NCI-H69 (cell line): Measurements from ENCODE around the gene TBX18.

Source experiments
- DNase-seq: peaks from one replicate; lab custom pipeline; 2025; lab: John Stamatoyannopoulos, UW

The TBX18 gene

DNA sequence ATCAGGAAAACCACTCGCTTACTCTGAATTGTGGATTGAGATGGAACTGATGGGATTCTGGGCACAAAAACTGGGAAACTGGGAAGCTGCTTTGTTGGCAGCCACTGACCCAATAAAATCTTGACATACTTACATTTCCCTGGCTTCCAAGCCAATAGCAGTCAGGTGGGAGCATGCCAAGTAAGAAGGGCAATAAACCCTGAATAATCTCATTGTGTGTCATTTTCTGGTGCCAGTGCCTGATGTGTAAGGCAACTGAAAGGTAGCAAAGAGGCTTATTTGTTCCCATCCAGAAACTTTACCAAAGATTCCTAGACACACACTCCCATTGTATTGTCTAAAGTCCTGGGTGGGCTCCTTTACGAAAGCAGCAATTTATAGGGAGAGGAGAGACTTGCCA, 93.2 kb downstream of the TBX18 start:
- no peak for DNase-seq

DNA sequence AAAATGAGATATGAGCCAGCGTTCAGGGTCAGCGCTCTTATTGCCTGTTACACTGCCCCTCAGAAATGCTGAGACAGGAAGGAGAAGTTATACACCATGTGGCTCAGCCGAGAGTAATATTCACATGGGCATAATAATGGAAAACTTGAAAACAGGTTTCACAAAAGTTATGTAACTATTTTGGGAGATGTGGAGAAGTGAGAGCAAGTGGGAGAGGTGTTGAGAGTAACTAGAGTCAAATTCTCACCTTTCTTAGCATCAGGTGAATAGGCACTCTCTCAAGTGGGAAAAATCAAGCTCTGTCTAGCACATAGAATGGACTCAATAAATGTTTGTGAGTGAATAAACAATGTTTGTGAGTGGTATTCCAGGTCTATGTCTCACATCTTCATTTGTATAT, 94.5 kb downstream of the TBX18 start:
- no peak for DNase-seq

DNA sequence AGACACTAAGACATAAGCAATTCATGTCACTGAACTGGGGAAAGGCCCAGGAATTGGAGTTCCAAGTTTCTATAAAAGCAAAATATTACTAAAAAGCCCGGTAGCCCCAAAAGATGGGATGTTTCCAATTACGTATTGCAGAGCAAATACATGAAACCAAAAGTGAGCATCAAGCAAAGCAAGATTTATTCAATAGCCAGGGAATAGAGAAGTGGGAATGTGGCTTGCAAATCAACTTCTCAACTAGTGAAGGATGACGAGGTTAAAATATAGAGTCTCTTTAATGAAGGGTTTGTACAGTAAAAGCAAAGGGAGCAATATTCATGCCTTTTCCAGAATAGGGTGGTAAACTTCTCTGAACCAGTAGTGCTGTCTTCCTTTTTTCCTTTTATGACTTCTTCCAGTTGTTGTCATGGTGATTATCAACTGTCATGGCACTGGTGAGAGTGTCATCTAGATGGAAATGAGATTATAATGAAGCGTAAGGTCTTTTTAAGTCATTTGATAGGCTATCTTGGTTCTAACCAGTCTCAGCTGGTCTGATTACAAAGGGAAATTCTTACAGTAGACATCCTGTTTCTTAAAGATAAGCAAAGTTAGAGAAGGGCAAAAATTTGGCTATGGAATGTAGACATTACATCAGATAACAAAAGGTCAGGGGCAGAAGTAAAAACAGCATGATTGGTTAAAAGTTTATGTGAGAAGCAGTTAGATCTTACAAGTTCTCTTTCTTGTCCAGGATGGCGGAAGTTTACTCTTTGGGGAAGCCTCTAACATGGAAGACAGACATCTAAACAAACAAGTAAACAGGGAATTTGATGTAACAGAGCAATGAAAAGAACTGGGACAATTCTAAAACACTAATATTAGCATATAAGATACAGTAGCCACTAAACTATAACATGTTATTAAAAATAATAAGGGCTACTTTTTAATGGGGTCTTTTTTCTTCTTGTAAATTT, 96.9 kb downstream of the TBX18 start:
- no peak for DNase-seq

DNA sequence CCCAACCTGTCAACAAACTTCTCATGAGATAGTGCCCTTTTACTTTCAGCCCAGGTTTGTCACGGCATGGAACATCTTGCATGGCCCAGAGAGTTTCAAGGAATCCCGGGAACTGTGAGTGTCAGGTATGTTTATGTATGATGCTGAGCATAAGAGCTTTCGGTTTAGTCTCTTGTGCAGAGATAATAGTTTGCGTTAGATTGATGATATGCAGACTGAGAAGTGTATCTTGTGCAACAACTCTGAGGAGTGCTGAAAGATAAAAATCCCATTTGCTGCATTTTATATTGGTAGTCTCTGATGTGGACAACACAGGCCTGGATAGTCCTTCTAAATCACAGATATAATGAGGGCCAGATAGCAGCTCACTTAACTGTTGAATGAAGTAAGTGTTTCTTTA, 99.0 kb downstream of the TBX18 start:
- DNase-seq = no peak

DNA sequence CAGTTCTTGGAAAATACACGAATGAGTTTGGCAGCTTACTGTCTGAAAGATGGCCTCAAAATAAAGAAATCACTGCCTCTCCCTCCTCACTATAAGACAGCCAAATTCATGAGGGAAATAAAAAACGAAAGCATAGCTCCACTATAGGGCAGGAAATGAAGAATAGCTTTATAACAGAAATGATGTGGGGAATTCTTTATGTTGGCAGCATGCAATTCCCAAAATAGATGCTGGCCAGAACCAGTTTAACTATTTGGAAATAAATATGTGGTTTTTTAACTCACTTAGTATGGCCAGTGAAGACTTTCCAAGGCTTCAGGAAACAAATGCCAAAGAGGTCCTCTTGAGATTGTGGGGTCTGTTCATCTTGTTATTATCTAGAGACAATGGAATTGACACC, 100.5 kb downstream of the TBX18 start:
- no peak for DNase-seq

DNA sequence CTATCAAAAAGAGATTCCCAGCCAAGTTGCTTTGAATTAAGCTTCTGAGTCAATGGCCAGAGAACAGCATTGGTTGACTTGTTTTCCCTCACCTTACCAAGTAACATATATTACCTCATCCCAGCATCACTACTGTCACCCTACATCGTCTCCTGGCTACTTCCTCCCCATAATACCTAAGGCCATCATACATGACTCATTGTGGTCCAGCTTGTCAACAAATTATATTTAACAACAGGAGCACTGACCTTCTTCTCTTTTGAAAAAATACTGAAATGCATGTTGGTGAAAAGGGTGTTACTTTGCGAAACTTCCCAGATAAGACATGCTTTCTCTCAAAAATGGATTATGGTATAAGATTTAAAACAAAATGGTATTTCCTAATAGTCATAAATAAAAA, 106.9 kb downstream of the TBX18 start:
- no peak for DNase-seq

DNA sequence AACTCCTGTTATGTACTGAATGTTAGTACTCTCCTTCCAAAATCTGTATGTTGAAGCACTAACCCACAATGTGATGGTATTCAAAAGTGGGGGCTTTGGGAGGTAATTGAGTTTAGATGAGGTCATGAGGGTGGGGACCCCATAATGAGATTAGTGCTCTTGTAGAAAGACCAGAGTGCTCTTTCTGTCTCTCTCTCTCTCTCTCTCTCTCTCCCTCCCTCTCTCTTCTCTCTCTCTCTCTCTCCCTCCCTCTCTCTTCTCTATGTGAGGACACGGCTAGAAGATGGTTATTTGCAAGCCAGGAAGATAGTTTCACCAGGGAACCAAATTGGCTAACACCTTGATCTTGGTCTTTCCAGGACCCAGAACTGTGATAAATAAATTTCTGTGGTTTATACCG, 107.4 kb downstream of the TBX18 start:
- DNase-seq = no peak

DNA sequence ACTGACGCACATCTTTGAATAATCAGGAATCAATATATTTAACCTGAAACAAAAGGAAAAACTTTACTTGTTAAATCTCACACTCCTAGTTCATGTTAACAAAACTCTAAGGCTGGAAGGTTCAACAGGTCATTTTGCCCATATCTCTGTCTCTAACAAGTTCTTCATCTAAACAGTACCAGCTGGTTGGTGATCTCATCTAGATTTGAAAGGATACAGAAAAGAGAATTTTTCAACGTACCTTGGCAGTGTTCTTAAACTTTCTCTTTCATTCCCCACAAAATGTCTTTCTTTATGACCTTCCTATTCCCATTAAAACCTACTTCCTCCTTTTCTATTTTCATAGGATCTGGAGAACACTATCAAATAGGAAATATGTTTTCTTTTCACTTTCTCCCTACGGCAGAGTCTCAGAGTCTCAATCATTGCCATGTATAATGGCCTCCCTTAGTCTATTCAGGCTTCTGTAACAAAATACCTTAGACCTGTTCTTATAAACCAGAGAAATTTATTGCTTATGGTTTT, 111.3 kb downstream of the TBX18 start:
- DNase-seq = no peak

DNA sequence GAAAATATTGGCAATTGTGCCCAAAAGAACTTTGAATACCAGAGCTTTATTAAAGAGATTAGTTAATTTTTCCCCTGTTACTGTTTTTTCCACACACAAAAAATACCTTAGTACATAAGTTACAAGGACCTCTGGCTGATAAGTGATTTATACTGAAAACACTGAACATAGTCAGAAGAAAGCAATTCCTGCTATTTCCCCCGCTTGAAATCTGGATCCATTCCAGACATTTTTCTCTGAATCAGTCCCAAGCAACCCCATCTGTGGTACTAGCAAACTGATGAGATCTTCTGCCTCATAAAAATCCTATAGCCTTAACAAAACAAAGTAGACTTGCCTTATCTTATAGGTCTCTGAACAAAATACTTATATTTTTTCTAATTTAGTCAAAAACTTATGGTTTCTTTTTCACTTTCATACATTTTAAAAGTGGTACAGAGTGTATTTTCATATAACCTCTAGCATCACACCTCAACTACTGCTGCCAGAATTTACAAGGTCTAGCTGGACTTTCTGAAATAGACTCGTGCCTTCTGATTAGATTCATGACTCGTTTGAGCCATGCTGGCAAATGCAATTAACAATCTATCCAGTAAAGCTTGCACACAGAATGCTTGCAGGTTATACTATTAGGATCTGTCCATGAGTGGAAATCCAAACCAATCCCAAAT, 111.9 kb downstream of the TBX18 start:
- DNase-seq = no peak

DNA sequence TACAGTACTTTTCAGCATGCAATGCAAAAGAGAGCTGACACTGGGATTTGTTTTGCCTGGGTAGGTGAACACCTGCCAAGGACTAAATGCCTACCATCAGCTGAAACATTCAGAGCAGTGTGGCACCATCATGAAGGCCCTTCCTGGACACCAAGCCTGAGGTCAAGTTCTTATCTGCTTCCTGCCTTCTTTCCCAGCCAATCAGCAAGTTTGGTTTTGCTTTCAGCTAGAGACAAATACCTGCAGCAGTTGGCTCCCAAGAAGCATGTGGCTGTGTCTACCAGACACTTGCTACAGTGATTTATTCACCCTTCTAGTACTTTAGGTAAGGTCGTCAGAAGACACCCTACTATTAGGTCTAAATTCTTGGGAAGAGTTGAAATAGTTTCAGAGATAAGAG, 112.8 kb downstream of the TBX18 start:
- DNase-seq = no peak

DNA sequence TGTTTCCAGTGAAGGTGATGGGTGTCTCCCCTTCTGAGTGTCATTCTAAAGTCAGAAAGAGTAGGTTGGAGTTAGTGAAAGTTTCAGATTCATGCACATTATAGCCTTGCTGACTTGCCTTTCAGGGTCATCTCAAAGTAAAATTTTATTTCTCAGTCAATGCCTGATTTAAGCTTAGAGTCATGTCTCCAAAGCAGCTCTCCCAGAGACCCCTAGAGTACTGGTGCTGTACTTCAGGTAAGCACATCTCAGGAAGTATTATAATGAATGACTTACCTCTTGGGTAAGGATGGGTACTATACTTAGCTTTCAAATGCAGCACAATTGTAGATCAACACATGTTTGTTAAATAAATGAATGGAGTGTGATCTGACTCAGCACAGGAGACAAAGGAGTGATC, 116.0 kb downstream of the TBX18 start:
- DNase-seq = no peak

DNA sequence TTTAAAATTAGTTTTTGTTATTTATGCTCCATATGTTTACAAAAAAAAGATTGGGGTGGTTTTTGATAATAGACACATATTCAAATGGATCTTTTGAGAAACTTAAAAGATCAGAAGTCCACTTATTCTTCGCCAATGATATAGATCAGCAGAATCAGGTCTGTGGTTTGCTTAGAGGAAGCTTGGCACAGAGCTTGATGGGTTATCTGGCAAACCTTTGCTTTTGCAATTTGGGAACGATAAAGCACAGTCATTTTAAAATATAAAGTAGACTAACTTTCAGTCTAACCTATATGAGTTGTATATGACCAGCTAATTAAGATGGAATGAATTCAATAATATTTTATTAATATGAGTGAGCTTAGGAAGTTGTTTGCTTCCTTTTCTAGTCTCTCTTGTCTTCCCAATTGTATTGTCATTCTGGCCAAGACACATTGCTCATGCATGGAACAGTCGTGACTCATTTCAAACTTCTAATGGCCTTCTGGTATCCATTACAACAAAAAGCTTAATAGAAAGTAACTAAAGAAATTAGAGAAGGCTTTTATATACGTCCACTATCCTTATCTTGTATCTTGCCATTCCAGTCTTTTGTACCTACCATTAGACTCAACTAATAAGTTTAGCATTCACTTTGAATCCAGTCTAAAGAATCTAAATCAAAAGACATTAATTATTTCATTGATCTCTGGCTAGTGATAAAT, 118.7 kb downstream of the TBX18 start:
- no peak for DNase-seq

DNA sequence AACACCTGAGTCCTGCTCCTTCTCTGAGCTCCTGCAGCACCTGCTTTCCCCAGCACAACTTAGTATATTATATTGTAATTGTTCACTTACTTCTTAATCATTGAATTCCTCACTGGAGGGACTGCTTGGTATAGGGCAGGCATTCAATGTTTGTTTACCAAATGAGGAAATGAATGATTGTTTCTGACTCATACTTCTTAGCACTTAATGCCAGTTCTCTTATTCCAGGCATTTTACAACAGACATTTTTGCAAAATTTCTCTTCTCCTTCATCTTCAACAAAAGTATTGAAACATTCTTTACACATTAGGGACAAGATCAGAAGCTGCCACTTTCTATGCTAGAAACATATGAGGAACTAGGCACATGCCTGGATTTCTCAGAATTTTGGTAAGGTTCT, 119.4 kb downstream of the TBX18 start:
- no peak for DNase-seq

DNA sequence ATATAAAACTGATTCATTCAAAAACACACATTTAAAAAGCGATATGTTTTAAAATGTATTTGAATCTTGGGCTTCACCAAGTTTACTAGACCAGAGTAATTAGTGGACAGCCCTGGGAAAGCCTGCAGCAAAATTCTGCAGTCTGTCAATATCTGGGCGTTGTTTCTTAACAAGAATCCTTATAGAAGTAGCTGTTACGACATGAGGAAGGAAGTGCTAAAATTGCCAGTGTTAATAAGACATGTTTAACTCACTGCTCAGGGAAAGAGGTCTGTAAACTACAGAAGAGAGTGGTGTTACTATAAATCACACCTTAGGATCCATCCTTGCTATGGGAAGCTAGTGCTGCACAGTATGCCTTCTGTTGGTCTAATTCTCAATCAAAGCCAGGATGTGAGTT, 120.6 kb downstream of the TBX18 start:
- DNase-seq = no peak

DNA sequence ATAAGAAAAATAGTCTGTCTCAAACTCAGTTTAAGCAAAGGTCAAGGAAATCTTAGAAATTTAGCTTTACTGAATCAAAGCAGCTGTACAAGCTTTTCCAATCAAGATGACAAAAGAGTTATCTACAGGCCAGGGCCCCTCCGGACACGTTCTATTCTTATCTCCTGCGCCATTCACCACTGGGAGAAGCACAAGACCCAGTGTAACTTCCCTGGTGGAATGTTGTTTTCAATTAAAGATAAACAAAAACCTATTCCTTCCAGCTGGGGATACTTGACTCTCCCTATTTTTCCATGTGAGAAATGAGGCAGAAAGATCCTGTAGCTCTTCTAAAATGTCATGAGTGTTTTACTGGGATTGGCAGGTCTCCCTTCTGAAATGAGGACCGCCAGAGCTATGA, 123.3 kb downstream of the TBX18 start:
- DNase-seq = no peak

DNA sequence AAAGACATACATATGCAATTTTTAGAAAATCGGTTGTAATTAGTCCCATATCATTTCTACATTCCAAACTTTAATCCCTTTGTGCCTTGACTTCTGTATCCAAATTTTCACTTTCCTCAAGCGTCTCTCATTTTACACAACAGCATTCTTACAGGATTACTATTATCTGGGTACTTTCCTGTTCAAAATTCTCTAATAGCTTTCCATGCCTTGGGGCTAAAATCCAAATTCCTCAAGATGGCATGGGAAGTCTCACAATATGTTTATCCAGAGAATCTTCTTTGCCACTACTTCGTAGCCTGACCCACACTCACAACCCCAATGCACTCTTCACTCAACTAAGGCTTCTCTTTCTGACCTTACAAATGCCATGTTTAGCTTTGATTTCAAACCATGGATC, 125.0 kb downstream of the TBX18 start:
- DNase-seq = no peak

DNA sequence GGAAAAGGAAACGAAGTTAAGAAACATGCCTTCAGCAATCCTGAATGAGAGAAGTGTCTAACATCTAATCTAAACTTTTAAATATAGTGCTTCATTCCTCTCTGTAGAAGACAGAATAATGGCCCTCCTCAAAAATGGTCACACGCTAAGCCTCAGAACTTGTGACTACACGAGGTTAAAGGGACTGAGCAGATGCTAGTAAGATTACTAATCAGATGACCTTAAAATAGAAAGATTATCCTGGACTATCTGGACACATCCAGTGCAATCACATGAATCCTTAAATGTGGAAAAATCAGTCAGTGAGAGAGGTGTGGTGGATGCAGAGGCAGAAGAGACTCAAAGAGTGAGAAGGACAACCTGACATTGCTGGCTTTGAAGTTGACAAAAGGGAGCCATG, 126.1 kb downstream of the TBX18 start:
- DNase-seq = no peak
